Spleen (tissue), 11 donors: ENCODE results near the gene SNX1. TPM values are rescaled to one million over a fixed set of nuclear protein-coding genes. Genes with fewer than 3 reads are reported as not detected.
A peak's percentile ranks its signal among the peaks of the same experiment; 100 is the strongest.
"Not testable (repeated sequence)": the region's sequence is repeated elsewhere in the genome, so short reads cannot be mapped to it uniquely, and the experiment has no call there.

Experiments used
- DNase-seq: peaks from one replicate; pipeline ENCODE4 v3.0.0-alpha.2; 2020
- H3K27ac ChIP-seq, 8 donors: fragments of 200-600 bp; sonication (generic) in 7 of 8; 1 replicate in 4 of 8; 2 replicates in 4 of 8; pipeline versions ENCODE4 v1.5.0 to v1.8.0; 2016 to 2021; ENCODE audit warnings: inconsistent platforms in 4 of 8, mild to moderate bottlenecking in 4 of 8, moderate library complexity in 1 of 8
- H3K27me3 ChIP-seq, 7 donors: fragments of 200-600 bp; sonication (generic) in 6 of 7; replicated peaks in 1 of 7; 1 replicate in 4 of 7; 2 replicates in 3 of 7; pipeline versions ENCODE4 v1.5.0 to v1.8.0; 2016 to 2021; ENCODE audit warnings: inconsistent platforms in 3 of 7, mild to moderate bottlenecking in 1 of 7
- H3K36me3 ChIP-seq, 6 donors: fragments of 200-600 bp; sonication (generic) in 5 of 6; 1 replicate in 4 of 6; 2 replicates in 2 of 6; pipeline versions ENCODE4 v1.5.0 to v1.8.0; 2016 to 2021; ENCODE audit warnings: inconsistent platforms in 2 of 6
- H3K4me1 ChIP-seq, 6 donors: fragments of 200-600 bp; sonication (generic) in 5 of 6; 1 replicate in 3 of 6; 2 replicates in 3 of 6; pipeline versions ENCODE4 v1.5.0 to v1.8.0; 2016 to 2021; ENCODE audit warnings: inconsistent platforms in 3 of 6
- H3K4me3 ChIP-seq, 8 donors: fragments of 200-600 bp; sonication (generic) in 7 of 8; 1 replicate in 4 of 8; 2 replicates in 4 of 8; pipeline versions ENCODE4 v1.5.0 to v1.8.0; 2016 to 2021; ENCODE audit warnings: inconsistent platforms in 4 of 8, mild to moderate bottlenecking in 4 of 8, moderate library complexity in 2 of 8
- H3K9me3 ChIP-seq, 8 donors: fragments of 200-600 bp; sonication (generic) in 7 of 8; 1 replicate in 4 of 8; 2 replicates in 4 of 8; pipeline versions ENCODE4 v1.5.0 to v1.8.0; 2016 to 2021; ENCODE audit warnings: inconsistent platforms in 4 of 8
- POLR2A ChIP-seq, 3 donors: fragments of 450-650 bp; IDR thresholded peaks; one replicate each; pipeline ENCODE4 v1.5.1; 2017; ENCODE audit warnings: antibody characterized with exemption in 3 of 3, mild to moderate bottlenecking in 1 of 3
- POLR2AphosphoS5 ChIP-seq, 3 donors: sonication (generic); formaldehyde crosslinking; IDR thresholded peaks; one replicate each; pipeline ENCODE4 v1.5.1; 2017; ENCODE audit warnings: antibody characterized with exemption in 3 of 3
- WGBS, 5 donors: extraction: QIAGEN DNeasy Blood & Tissue Kit in 3 of 5; methylation state at CpG; one replicate each; pipeline versions ENCODE4 v1.1.5 to v1.1.7; 2013 to 2018; 5-methylcytosine and 5-hydroxymethylcytosine counted together
- intact Hi-C: fragments of 100-400 bp; cut with DNase I; formaldehyde crosslinking; loops from one replicate; pipeline ENCODE4 v1.15.0; 2023; ENCODE audit warnings: low total_unique reads
- polyA plus RNA-seq, 3 donors: library from polyadenylated mRNA; stranded (reverse); fragments of 200-250 nt; gene quantifications; one replicate each; pipeline ENCODE4 v1.2.1, GENCODE V29; 2013
- total RNA-seq, 7 donors: library from RNA; depleted of rRNA in 3 of 7; stranded (reverse); fragments of >200 nt in 3 of 7; fragmentation: NEBNext Ultra II Directional in 4 of 7; extraction: Animal tissue kit (Norgen Biotek cat#: 25700) in 4 of 7; gene quantifications; one replicate each; pipeline versions ENCODE4 v1.1.0 to v1.2.1, GENCODE V29; 2016 to 2021
- TF ChIP-seq, protein P1 (sequence below), 11 experiments: fragments of 200-600 bp in 7 of 11; fragments of 450-650 bp in 4 of 11; sonication (generic) in 4 of 11; IDR thresholded peaks in 8 of 11; conservative IDR thresholded peaks in 3 of 11; 1 replicate in 7 of 11; 2 replicates in 4 of 11; pipeline versions ENCODE4 v1.4.0 to v1.8.0; 2016 to 2021; ENCODE audit warnings: antibody characterized with exemption in 11 of 11, inconsistent platforms in 4 of 11, mild to moderate bottlenecking in 1 of 11
- donor health status: healthy with polysubstance abuse.
- donor health status: DM: no; HTN: no; CAD: no; lungs with moderate emphysema.
- donor health status: DM: no; HTN: no; CAD: no.
- donor health status: Bipolar disorder and iron deficiency.
- donor health status: healthy.
- donor health status: DM: no; HTN: no; CAD: no.
- donor health status: DM: yes; HTN: yes; CAD: no.

Gene SNX1
- total and polyA plus RNA-seq, 10 donors, result 45.5 to 161 (median 112) TPM

DNA sequence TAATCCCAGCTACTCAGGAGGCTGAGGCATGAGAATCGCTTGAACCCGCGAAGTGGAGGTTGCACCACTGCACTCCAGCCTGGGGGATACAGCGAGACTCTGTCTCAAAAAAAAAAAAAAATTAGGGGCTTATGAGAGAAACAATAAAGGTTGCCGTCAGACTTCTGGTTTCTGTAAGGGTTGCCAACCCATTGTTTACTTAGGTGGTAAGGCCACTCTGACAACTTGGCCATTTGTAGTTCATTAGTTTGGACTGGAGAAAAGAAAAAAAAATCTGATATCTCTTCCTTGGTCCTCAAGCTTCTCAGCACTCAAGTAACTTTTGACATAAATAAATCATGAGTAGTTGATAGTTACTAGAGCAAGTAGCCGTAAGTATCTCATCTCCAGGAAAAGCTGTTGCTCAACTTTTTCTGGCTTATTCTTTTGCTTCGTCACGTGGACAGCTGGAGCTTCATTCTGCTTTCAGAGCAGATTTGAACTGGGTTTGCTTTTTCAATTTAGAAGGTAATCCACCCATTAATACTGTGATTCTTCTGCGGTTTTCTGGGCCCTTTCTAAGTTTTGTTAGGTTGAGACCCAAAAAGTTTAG lies 9.4 kb downstream of the SNX1 start:
- TF ChIP-seq POLR2A (IDR thresholded peaks at IDR 0.05), result no peak
- TF ChIP-seq, protein P1, sequence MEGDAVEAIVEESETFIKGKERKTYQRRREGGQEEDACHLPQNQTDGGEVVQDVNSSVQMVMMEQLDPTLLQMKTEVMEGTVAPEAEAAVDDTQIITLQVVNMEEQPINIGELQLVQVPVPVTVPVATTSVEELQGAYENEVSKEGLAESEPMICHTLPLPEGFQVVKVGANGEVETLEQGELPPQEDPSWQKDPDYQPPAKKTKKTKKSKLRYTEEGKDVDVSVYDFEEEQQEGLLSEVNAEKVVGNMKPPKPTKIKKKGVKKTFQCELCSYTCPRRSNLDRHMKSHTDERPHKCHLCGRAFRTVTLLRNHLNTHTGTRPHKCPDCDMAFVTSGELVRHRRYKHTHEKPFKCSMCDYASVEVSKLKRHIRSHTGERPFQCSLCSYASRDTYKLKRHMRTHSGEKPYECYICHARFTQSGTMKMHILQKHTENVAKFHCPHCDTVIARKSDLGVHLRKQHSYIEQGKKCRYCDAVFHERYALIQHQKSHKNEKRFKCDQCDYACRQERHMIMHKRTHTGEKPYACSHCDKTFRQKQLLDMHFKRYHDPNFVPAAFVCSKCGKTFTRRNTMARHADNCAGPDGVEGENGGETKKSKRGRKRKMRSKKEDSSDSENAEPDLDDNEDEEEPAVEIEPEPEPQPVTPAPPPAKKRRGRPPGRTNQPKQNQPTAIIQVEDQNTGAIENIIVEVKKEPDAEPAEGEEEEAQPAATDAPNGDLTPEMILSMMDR (IDR thresholded peaks at IDR 0.05 in 8 of 11, conservative IDR thresholded peaks at IDR 0.05 in 3 of 11), result no peak
- peak in 1 of 3 donors; percentile 39 for TF ChIP-seq POLR2AphosphoS5 (IDR thresholded peaks at IDR 0.05)
- peaks cover 0 to 6% (median 0%) of the 10 kb centered on the region in 6 donors for H3K36me3 ChIP-seq
- no peak for DNase-seq
- H3K27me3 ChIP-seq, result no peaks in the 10 kb centered on the region
- intact Hi-C loops, result no loop called here
- WGBS, 5 donors, result 62 to 80% (median 73%) methylated on average over 9 of the region's 9 CpGs
- H3K9me3 ChIP-seq, result no peaks in the 10 kb centered on the region
- no peak overlapping the region for H3K4me3 ChIP-seq
- H3K27ac ChIP-seq, result peak overlapping the region in 6 of 8 donors; percentile 30 to 80 (median 71)
- H3K4me1 ChIP-seq, result peaks cover 24 to 100% (median 85%) of the 10 kb centered on the region in 6 donors

GRCh38 chr15:64107337-64107736 lies 11.6 kb downstream of the SNX1 start:
- Histone ChIP-seq H3K4me3 (no peak overlapping the region), H3K36me3 (peaks cover 0 to 7% (median 0%) of the 10 kb centered on the region in 6 donors), H3K9me3 (no peaks in the 10 kb centered on the region), H3K27ac (peak overlapping the region in 1 of 8 donors; percentile 41), H3K4me1 (peaks cover 29 to 100% (median 87%) of the 10 kb centered on the region in 6 donors), H3K27me3 (no peaks in the 10 kb centered on the region)
- WGBS, 5 donors, result 82 to 90% (median 88%) methylated on average over 1 of the region's 1 CpG
- no peak for TF ChIP-seq POLR2AphosphoS5 (IDR thresholded peaks at IDR 0.05)
- TF ChIP-seq, protein P1 (IDR thresholded peaks at IDR 0.05 in 8 of 11, conservative IDR thresholded peaks at IDR 0.05 in 3 of 11), result no peak
- no peak for TF ChIP-seq POLR2A (IDR thresholded peaks at IDR 0.05)
- no peak for DNase-seq
- intact Hi-C loops, result no loop called here

- H3K4me1 ChIP-seq, result peaks cover 25 to 94% (median 75%) of the 10 kb centered on the region in 6 donors
- WGBS, 5 donors, result 78 to 93% (median 81%) methylated on average over 4 of the region's 4 CpGs
- H3K9me3 ChIP-seq, H3K27me3 ChIP-seq, DNase-seq, intact Hi-C loops: not testable (repeated sequence)
- peak overlapping the region; percentile 45 to 76 (median 69) for H3K27ac ChIP-seq
- H3K4me3 ChIP-seq, result peak overlapping the region in 1 of 8 donors; percentile 24
- H3K36me3 ChIP-seq, result peaks cover 7 to 35% (median 24%) of the 10 kb centered on the region in 6 donors
Observed at GRCh38 chr15:64110108-64110701, 14.4 kb downstream of the SNX1 start.

GRCh38 chr15:64110950-64111678 lies 15.3 kb downstream of the SNX1 start:
- Histone ChIP-seq H3K4me1 (peaks cover 18 to 94% (median 74%) of the 10 kb centered on the region in 6 donors), H3K9me3 (no peaks in the 10 kb centered on the region), H3K36me3 (peaks cover 7 to 44% (median 30%) of the 10 kb centered on the region in 6 donors), H3K4me3 (peak overlapping the region in 1 of 8 donors; percentile 24), H3K27ac (peak overlapping the region; percentile 45 to 76 (median 69)), H3K27me3 (no peaks in the 10 kb centered on the region)
- intact Hi-C loops, result no loop called here
- WGBS, 5 donors, result 54 to 58% (median 57%) methylated on average over 3 of the region's 3 CpGs
- TF ChIP-seq POLR2A (IDR thresholded peaks at IDR 0.05), result no peak
- TF ChIP-seq, protein P1 (IDR thresholded peaks at IDR 0.05 in 8 of 11, conservative IDR thresholded peaks at IDR 0.05 in 3 of 11), result no peak
- TF ChIP-seq POLR2AphosphoS5 (IDR thresholded peaks at IDR 0.05), result no peak
- no peak for DNase-seq
